ENCODE data around the gene PLEKHM3. TPM values are rescaled to one million over a fixed set of nuclear protein-coding genes. Genes with fewer than 3 reads are reported as not detected.

The PLEKHM3 gene
- polyA plus RNA-seq, 1 experiment: 7.0 TPM

- ChIA-PET CTCF (no interaction called here), POLR2A (no interaction called here)
- DNase-seq (ENCODE audit: low read depth, low spot score): no peak
- H3K27ac ChIP-seq (ENCODE audit: low read depth, low read length): no peak overlapping the region
- no peak overlapping the region for H3K4me3 ChIP-seq (ENCODE audit: low read depth, low read length)
- no peaks in the 10 kb centered on the region for H3K9me3 ChIP-seq (ENCODE audit: control insufficient read depth, insufficient read depth, low read length)
- H3K27me3 ChIP-seq (ENCODE audit: control insufficient read depth, insufficient read depth, low read length): no peaks in the 10 kb centered on the region
- TF ChIP-seq CTCF (IDR thresholded peaks at IDR 0.05; ENCODE audit: low read depth, low read length): no peak
These were observed 7.6 kb downstream of the PLEKHM3 start for GRCh38 chr2:208017721-208018120.

GRCh38 chr2:208015475-208015874 lies 9.9 kb downstream of the PLEKHM3 start:
- no peak for TF ChIP-seq CTCF (IDR thresholded peaks at IDR 0.05; ENCODE audit: low read depth, low read length)
- Histone ChIP-seq H3K27ac (ENCODE audit: low read depth, low read length) (no peak overlapping the region), H3K4me3 (ENCODE audit: low read depth, low read length) (no peak overlapping the region), H3K9me3 (ENCODE audit: control insufficient read depth, insufficient read depth, low read length) (no peaks in the 10 kb centered on the region), H3K27me3 (ENCODE audit: control insufficient read depth, insufficient read depth, low read length) (no peaks in the 10 kb centered on the region)
- CTCF ChIA-PET: interaction anchor here (1.1 to 2.5 kb wide), 2 partner anchors 25 to 41 kb away, joined by 3 to 11 read pairs; no protein-coding TSS in a partner anchor
- POLR2A ChIA-PET: no interaction called here
- no peak for DNase-seq (ENCODE audit: low read depth, low spot score)

- no peak for TF ChIP-seq CTCF (IDR thresholded peaks at IDR 0.05; ENCODE audit: low read depth, low read length)
- no peak for DNase-seq (ENCODE audit: low read depth, low spot score)
- Histone ChIP-seq H3K9me3 (ENCODE audit: control insufficient read depth, insufficient read depth, low read length) (no peaks in the 10 kb centered on the region), H3K4me3 (ENCODE audit: low read depth, low read length) (no peak overlapping the region), H3K27ac (ENCODE audit: low read depth, low read length) (no peak overlapping the region), H3K27me3 (ENCODE audit: control insufficient read depth, insufficient read depth, low read length) (no peaks in the 10 kb centered on the region)
- ChIA-PET CTCF (interaction anchor here (0.7 to 2.1 kb wide), 3 partner anchors 27 to 510 kb away, joined by 3 to 12 read pairs (median 3); no protein-coding TSS in a partner anchor), POLR2A (no interaction called here)
These were observed 11.8 kb downstream of the PLEKHM3 start for GRCh38 chr2:208013285-208014178.

GRCh38 chr2:208012449-208012848 lies 12.9 kb downstream of the PLEKHM3 start:
- Histone ChIP-seq H3K27me3 (ENCODE audit: control insufficient read depth, insufficient read depth, low read length) (no peaks in the 10 kb centered on the region), H3K4me3 (ENCODE audit: low read depth, low read length) (no peak overlapping the region), H3K9me3 (ENCODE audit: control insufficient read depth, insufficient read depth, low read length) (no peaks in the 10 kb centered on the region), H3K27ac (ENCODE audit: low read depth, low read length) (no peak overlapping the region)
- ChIA-PET POLR2A (no interaction called here), CTCF (interaction anchor here (2.1 kb wide), 1 partner anchor 28 kb away, joined by 12 read pairs; no protein-coding TSS in a partner anchor)
- no peak for TF ChIP-seq CTCF (IDR thresholded peaks at IDR 0.05; ENCODE audit: low read depth, low read length)
- no peak for DNase-seq (ENCODE audit: low read depth, low spot score)

GRCh38 chr2:208010506-208010905 lies 14.8 kb downstream of the PLEKHM3 start:
- TF ChIP-seq CTCF (IDR thresholded peaks at IDR 0.05; ENCODE audit: low read depth, low read length): no peak
- H3K27me3 ChIP-seq (ENCODE audit: control insufficient read depth, insufficient read depth, low read length): no peaks in the 10 kb centered on the region

More at GRCh38 chr2:208010506-208010905, 14.8 kb downstream of the PLEKHM3 start:
- Histone ChIP-seq H3K9me3 (ENCODE audit: control insufficient read depth, insufficient read depth, low read length) (no peaks in the 10 kb centered on the region), H3K4me3 (ENCODE audit: low read depth, low read length) (no peak overlapping the region), H3K27ac (ENCODE audit: low read depth, low read length) (no peak overlapping the region)
- ChIA-PET POLR2A (no interaction called here), CTCF (interaction anchor here (5.1 kb wide), 1 partner anchor 31 kb away, joined by 27 read pairs; no protein-coding TSS in a partner anchor)
- DNase-seq (ENCODE audit: low read depth, low spot score): no peak

Measured in AG04450 (cell line).